GM21515 (cell line): ENCODE data around the gene NDUFA13.

Experiments
- ATAC-seq: cut with Tn5 transposase; IDR thresholded peaks from one replicate; pipeline ENCODE4 v1.9.1; 2021; ENCODE audit not compliant: unreplicated experiment

The NDUFA13 gene

GRCh38 chr19:19531951-19532805 lies 16.2 kb downstream of the NDUFA13 start:
- no peak for ATAC-seq

GRCh38 chr19:19532806-19533701 lies 17.0 kb downstream of the NDUFA13 start:
- ATAC-seq = no peak

DNA sequence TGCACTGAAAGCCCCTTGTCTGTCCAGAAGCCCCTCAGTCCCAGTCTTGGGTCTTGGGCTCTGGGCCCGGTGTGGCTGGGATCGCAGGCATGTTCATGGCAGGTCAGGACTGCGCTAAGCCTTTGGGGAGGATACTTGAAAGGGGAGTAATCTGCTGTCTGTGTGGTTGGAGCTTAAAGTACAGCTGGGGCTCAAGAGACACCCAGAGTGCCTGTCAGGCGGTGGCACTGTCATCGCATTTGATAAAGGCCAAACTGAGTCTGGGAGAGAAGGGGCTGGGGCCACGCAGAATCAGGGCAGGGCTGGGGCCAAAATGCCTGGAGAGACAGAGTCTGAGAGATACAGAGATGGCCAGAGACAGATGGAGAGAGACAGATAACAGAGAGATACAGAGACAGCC lies 17.8 kb downstream of the NDUFA13 start:
- ATAC-seq = no peak

GRCh38 chr19:19534556-19535265 lies 18.7 kb downstream of the NDUFA13 start:
- no peak for ATAC-seq

DNA sequence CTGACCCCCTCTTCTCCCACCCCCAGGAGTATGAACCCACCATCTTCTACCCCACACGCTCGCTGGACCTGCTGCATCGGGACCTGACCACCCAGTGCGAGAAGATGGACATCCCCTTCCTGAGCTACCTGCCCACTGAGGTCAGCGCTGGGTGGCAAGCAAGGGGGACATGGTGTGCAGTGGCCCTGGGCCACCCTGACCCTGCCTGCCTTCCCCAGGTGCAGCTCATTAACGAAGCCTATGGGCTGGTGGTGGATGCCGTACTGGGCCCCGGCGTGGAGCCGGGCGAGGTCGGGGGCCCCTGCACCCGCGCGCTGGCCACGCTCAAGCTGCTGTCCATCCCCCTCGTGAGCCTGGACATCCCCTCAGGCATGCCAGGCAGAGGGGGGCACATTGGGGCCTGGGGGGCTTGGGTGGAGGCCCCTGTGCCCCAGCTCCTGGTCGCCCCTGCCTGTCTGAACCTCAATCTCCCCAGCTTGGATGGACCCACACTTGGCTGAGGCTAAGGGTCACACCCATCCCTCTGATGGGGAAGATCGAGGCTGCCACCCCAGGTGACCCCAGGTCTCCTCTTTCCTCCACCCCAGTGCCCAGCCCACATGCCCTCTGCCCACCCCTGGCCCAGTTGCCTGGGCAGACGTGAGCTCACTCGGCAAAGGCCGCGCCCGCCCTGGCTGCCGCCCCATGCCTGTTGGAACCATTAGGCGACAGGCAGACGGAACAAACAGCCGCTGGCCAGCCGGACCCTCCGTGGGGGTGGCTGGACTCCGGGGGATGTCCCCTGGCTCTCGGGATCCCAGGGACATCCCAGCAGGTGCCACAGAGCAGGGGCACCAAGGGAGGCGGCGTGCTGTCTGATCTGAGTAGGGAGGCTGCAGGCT lies 19.5 kb downstream of the NDUFA13 start:
- no peak for ATAC-seq

DNA sequence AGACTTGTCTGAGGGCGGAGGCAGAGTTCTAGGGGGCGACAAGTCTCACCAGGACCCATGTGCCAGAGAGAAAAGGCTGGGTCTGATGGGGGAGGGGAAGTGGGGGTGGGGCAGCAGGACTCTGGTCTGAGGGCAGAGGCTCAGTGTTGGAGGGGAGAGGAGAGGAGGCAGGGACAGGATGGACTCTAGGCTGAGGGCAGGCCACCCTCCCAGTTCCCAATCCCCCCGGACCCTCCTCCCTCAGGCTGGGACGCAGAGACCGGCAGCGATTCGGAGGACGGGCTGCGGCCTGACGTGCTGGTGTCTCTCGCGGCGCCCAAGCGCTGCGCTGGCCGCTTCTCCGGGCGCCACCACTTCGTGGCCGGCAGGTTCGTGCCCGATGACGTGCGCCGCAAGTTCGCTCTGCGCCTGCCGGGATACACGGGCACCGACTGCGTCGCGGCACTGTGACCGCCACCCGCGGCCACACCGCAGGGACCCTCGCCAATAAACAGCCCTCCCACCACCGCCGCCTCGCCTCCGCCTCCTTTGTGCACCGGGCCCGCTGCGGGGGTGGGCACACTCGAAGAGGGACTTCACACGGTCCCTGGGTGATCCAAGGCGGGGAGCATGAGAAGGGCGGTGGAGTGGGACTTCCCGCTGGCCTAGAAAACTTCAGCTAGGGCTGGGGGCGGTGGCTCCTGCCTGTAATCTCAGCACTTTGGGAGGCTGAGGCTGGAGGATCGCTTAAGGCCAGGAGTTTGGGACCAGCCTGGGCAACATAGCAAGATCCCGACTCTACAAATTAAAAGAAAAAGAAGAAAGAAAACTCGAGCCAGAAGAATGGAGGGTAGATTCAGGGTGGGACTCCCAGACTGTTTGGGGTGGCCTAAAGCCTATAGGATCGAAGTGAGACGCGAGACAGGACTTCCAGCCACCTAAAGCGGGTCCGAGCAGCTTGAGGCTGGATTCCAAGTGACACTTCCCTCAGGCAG lies 21.3 kb downstream of the NDUFA13 start:
- no peak for ATAC-seq

- no peak for ATAC-seq
Measured at GRCh38 chr19:19538061-19538784, 22.2 kb downstream of the NDUFA13 start, which contains the start of gene CILP2. TSS of gene CILP2 (plus strand) at chr19:19538265. CDS start at chr19:19538350, 85 bp downstream.

GRCh38 chr19:19538785-19539166 lies 22.8 kb downstream of the NDUFA13 start:
- no peak for ATAC-seq

- ATAC-seq = no peak
Measured at GRCh38 chr19:19539698-19540063, 23.7 kb downstream of the NDUFA13 start.

DNA sequence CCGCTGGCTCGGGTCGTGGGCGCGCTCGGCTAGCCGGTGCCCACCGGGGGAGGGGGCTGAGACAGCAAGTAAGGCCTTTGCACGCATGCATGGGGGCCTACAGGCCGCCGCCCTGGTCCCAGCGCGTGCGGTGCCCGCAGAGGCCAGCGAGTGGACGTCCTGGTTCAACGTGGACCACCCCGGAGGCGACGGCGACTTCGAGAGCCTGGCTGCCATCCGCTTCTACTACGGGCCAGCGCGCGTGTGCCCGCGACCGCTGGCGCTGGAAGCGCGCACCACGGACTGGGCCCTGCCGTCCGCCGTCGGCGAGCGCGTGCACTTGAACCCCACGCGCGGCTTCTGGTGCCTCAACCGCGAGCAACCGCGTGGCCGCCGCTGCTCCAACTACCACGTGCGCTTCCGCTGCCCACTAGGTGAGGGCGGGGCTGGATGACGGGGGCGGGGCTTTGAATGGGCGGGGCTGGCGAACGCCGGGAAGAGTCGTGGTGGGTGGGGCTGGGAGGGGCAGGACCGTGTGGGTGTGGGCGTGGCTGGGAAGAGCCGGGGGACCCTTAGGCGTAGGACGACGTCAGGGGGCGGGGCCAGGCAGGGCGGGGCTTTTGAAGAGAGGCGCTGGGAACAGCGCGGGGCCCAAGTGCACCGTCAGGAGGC lies 24.2 kb downstream of the NDUFA13 start:
- no peak for ATAC-seq

DNA sequence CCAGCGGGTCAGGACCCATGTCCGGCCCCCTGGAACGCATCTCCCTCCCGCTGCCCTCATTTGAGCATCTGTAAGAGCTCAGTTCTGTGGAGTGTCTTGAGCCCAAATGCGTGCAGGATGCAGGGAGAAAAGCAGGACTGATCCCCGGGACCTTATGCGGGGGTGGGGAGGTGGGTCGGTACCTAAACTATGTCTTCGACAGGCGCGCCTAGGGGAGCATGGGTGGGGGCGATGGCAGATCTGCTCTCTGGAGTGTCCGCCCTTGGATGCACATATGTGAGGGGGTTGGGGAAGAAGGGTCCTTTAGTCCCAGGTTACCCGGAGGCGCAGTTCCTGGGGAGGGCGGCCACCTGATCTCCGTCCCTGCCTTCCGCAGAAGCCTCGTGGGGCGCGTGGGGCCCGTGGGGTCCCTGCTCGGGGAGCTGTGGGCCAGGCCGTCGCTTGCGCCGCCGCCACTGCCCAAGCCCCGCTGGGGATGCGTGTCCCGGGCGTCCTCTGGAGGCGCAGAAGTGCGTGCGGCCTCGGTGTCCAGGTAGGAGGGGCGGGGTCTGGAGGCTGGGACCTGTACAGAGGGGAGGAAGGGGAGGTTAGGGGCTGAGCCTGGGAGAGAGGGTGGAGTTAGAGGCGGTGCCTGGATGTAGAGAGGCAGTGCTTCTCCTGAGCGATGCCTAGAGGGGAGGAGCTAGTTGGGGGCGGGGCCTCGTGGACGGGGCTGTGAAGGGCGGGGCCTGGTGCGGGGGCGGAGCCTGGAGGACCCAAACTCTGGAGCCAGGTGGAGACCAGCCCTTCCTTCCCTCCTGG lies 24.9 kb downstream of the NDUFA13 start:
- ATAC-seq = no peak

GRCh38 chr19:19541616-19542015 lies 25.6 kb downstream of the NDUFA13 start:
- ATAC-seq = no peak

GRCh38 chr19:19542507-19542906 lies 26.5 kb downstream of the NDUFA13 start:
- no peak for ATAC-seq

GRCh38 chr19:19543101-19543500 lies 27.1 kb downstream of the NDUFA13 start:
- no peak for ATAC-seq

GRCh38 chr19:19543640-19544039 lies 27.6 kb downstream of the NDUFA13 start:
- ATAC-seq = no peak

DNA sequence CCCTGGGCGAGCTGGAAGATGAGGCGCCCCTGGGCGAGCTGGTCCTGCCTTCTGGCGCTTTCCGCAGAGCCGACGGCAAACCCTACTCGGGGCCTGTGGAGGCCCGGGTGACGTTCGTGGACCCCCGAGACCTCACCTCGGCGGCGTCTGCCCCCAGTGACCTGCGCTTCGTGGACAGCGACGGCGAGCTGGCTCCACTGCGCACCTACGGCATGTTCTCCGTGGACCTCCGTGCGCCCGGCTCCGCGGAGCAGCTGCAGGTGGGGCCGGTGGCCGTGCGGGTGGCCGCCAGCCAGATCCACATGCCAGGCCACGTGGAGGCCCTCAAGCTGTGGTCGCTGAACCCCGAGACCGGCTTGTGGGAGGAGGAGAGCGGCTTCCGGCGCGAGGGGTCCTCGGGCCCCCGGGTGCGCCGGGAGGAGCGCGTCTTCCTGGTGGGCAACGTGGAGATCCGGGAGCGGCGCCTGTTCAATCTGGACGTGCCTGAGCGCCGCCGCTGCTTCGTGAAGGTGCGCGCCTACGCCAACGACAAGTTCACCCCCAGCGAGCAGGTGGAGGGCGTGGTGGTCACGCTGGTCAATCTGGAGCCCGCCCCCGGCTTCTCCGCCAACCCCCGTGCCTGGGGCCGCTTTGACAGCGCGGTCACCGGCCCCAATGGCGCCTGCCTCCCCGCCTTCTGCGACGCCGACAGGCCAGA lies 28.4 kb downstream of the NDUFA13 start:
- no peak for ATAC-seq
